HG03039 (cell line): Measurements from ENCODE around the gene DIP2A.
"Not testable (repeated sequence)": the region's sequence is repeated elsewhere in the genome, so short reads cannot be mapped to it uniquely, and the experiment has no call there.

Source experiments
- ATAC-seq: cut with Tn5 transposase; IDR thresholded peaks from one replicate; pipeline ENCODE4 v1.9.1; 2021; ENCODE audit warnings: mild to moderate bottlenecking, moderate library complexity; ENCODE audit not compliant: unreplicated experiment

Gene DIP2A

GRCh38 chr21:46516068-46516467 is 57.4 kb downstream of the DIP2A start:
- no peak for ATAC-seq

- ATAC-seq: no peak
These were observed 58.7 kb downstream of the DIP2A start for GRCh38 chr21:46517361-46517760.

- no peak for ATAC-seq
These were observed 60.4 kb downstream of the DIP2A start for GRCh38 chr21:46518983-46519583.

GRCh38 chr21:46527393-46527792 is 68.7 kb downstream of the DIP2A start:
- ATAC-seq: not testable (repeated sequence)

- no peak for ATAC-seq
These were observed 69.1 kb downstream of the DIP2A start for GRCh38 chr21:46527801-46528200.

GRCh38 chr21:46532080-46532479 is 73.4 kb downstream of the DIP2A start:
- no peak for ATAC-seq

GRCh38 chr21:46537026-46537425 is 78.3 kb downstream of the DIP2A start:
- no peak for ATAC-seq

GRCh38 chr21:46538262-46538661 is 79.6 kb downstream of the DIP2A start:
- no peak for ATAC-seq

- ATAC-seq: no peak
These were observed 80.4 kb downstream of the DIP2A start for GRCh38 chr21:46538851-46539666.

GRCh38 chr21:46540087-46540710 is 81.5 kb downstream of the DIP2A start:
- no peak for ATAC-seq

- no peak for ATAC-seq
These were observed 84.0 kb downstream of the DIP2A start for GRCh38 chr21:46542588-46543124.

GRCh38 chr21:46543306-46543705 is 84.6 kb downstream of the DIP2A start:
- ATAC-seq: no peak

- ATAC-seq: no peak
These were observed 85.3 kb downstream of the DIP2A start for GRCh38 chr21:46544003-46544402.

- no peak for ATAC-seq
These were observed 86.1 kb downstream of the DIP2A start for GRCh38 chr21:46544824-46545223.

- ATAC-seq: no peak
These were observed 86.7 kb downstream of the DIP2A start for GRCh38 chr21:46545363-46545762.

GRCh38 chr21:46545911-46546310 is 87.2 kb downstream of the DIP2A start:
- no peak for ATAC-seq

GRCh38 chr21:46546799-46547198 is 88.1 kb downstream of the DIP2A start:
- ATAC-seq: no peak

GRCh38 chr21:46549650-46550049 is 91.0 kb downstream of the DIP2A start:
- ATAC-seq: no peak

GRCh38 chr21:46550116-46550941 is 91.6 kb downstream of the DIP2A start:
- no peak for ATAC-seq

GRCh38 chr21:46551636-46552241 is 93.0 kb downstream of the DIP2A start:
- ATAC-seq: no peak
